Mammary epithelial cell (primary cell): ENCODE results near the gene ZNF747.

Experiments
- EZH2 ChIP-seq: IDR thresholded peaks from 2 replicates; pipeline ENCODE4 v1.6.1; 2012; ENCODE audit warnings: low read length, inconsistent platforms, borderline replicate concordance
- TF ChIP-seq, protein P1 (sequence below), 2 donors: IDR thresholded peaks in 1 of 2; conservative IDR thresholded peaks in 1 of 2; 2 replicates each; pipeline ENCODE4 v1.5.1; 2011 to 2012; ENCODE audit warnings: inconsistent platforms in 2 of 2, low read length in 2 of 2, mild to moderate bottlenecking in 2 of 2, control low read depth in 1 of 2, low read depth in 1 of 2; ENCODE audit not compliant: insufficient read depth in 1 of 2; ENCODE audit errors: extremely low read depth in 1 of 2

- TF ChIP-seq, protein P1, sequence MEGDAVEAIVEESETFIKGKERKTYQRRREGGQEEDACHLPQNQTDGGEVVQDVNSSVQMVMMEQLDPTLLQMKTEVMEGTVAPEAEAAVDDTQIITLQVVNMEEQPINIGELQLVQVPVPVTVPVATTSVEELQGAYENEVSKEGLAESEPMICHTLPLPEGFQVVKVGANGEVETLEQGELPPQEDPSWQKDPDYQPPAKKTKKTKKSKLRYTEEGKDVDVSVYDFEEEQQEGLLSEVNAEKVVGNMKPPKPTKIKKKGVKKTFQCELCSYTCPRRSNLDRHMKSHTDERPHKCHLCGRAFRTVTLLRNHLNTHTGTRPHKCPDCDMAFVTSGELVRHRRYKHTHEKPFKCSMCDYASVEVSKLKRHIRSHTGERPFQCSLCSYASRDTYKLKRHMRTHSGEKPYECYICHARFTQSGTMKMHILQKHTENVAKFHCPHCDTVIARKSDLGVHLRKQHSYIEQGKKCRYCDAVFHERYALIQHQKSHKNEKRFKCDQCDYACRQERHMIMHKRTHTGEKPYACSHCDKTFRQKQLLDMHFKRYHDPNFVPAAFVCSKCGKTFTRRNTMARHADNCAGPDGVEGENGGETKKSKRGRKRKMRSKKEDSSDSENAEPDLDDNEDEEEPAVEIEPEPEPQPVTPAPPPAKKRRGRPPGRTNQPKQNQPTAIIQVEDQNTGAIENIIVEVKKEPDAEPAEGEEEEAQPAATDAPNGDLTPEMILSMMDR (conservative IDR thresholded peaks at IDR 0.05 in 1 of 2, IDR thresholded peaks at IDR 0.05 in 1 of 2; ENCODE audit: extremely low read depth in 1 of 2, insufficient read depth in 1 of 2, low read depth in 1 of 2, low read length in 2 of 2): no peak
- TF ChIP-seq EZH2: no peak
These were observed 24.2 kb upstream of the ZNF747 start for GRCh38 chr16:30558789-30559377.
